ENCODE results near the gene ANKRD63. TPM values are rescaled to one million over a fixed set of nuclear protein-coding genes. Genes with fewer than 3 reads are reported as not detected.

ANKRD63 gene, protein sequence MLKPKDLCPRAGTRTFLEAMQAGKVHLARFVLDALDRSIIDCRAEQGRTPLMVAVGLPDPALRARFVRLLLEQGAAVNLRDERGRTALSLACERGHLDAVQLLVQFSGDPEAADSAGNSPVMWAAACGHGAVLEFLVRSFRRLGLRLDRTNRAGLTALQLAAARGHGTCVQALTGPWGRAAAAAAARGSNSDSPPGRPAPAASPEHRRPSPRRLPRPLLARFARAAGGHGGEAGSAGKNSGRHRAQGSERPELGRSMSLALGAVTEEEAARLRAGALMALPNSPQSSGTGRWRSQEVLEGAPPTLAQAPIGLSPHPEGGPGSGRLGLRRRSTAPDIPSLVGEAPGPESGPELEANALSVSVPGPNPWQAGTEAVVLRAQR
- total RNA-seq: not detected in 2 replicates

DNA sequence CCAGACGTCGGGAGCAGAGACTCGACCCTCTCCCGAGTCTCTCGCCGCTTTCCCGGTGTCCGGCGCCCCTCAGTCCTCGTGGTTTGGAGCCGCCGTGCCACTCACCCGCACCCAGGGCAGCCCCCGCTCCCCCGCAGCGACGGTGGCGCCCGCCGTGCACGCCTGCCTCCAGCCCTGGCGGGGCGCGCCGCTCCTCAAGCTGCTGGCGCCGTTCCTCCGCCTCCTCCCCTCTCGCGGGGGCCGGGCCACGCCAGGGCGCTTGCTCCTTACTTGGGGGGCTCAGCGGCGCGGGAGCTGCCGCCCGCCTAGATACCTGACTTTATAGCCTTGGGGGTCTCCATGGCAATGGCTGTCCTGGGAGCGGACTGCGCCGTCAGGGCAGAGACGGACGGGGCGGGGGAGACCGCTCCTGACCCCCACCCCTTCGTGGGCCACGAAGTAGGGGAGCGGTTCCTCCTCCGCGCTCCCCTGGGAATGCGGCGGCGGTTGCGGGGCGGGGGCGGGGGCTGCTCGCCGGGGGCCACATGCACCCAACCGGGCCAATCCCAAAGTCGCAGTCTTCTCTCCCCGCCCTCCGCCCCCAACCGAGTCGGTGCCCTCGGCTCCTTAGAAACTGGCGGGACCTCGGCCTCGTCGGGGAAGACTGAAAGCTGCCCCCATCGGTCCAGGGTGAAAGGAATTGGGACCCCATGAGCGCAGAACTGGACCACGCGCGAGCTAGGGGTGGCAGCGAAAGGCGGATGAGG is at the start of gene ANKRD63:
Gene ANKRD63, minus strand, starts transcription at position 196 of the 746 bp plus-strand sequence. CDS start 478 bp downstream, outside the sequence.

DNA sequence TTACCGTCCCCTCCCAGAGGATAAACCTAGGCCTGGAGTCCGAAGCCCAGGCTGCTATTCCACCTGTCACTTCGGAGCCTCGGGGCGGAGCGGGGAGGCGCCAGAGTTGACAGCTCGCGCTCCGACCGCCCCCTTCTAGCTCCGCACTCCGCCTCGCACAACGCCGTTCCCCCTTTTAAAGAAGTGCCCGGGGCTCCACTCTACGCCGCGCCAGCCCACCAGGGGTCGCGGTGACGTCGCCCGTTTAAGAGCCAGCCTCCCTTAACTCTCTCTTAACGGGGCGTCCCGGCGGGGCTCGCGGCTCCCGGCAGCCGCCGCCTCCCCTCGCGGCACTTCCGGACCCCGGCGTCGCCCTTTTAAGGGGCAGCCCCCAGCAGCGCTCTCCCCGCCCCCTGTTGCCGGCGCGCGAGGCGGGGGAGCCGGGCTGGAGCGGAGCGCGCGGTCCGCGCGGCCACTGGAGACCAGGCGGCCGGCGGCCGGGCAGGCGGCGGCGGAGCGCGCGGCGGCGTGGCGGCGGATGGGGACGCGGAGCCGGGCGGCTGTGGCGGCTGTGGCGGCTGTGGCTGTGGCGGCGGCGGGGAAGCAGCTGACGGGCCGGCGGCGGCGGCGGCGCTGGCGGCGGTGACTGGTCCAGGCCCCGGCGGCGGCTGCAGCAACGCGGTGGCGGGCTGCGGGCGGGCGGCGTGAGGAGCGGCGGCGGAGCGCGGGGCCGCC is 40.5 kb upstream of the ANKRD63 start, which contains the start of gene INAFM2:
Gene INAFM2, plus strand, starts transcription at position 454 of the 714 bp plus-strand sequence. CDS start 364 bp downstream, outside the sequence.

DNA sequence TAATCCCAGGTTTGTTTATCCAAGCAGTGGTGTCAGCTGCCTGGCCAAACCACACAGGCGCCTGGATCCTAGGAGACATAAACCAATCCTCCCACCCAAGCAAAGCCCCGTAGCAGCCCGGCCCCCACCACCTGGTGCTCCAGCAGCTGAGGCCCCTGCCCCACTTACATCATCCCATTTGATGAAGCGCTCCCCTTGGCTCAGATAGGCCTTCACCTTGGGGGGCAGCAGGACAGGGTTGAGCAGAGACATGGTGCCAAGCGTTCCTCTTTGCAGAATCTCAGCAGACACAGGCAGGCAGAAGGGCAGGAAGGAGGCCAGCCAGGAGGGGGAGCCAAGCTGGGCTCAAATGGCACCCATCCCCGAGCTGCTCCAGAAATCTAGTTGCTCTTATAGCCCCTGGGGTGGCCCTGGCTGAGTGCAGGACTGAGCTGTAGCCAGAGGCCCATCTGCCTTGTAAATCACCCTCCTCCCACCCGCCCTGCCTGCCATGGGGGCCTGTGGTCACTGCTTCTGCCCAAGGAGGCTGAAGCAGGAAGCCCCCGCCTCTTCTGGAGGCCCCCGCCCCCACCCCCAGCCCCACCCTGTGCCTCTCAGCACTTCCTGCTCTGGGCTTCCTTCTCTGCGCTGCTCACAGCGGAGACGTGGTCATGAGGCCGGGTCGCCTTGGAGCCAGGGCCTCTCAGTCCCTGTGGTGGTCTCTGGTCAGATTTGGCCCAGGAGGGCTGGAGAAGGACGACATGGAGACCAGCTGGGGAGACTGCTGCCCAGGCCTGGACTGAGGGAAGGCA is 24.8 kb upstream of the ANKRD63 start, which contains the start of gene PLCB2:
Gene PLCB2, minus strand, starts transcription at position 515 of the 791 bp plus-strand sequence. Its CDS starts 263 bp downstream, at position 252.

DNA sequence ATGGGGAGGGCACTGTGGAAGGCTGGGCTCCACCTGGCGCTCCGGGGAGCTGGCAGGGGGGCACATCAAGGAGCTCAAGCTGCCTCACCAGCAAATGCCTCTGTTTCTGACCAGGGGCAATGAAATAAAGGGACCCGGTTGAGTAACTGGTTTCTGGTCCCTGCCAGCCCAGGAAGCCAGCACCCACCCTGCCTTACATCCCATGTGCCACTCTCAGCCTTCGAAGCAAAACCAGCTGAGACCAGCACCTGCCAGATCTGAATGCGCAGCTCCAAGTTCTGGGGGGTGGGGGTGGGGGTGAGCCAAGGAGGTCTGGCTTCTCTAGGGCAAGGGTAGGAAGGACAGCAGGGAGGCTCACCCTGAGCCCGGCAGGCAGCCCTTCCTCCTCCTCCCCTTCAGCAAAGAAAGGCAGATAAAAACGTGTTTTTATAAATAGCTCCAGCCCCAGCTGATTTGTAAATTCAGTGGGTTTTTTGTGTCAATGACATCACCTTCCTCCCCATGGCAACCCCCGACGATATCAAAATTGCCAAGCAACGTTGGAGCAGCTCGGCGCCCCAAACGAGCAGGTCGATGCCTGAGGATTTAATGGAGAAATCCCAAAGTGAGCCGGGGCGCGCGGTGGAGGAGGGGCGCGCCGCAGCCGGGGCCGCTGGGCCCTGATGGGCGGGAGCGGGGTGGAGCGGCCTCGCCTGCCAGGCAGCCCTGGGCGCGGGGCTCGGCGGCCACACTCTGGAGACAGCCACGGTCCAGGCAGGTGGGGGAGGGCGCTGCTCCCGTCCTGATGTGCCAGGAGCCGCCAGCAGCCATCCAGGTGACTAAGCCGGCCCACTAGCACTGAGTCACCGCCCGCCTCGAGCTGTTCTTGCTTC is 44.1 kb downstream of the ANKRD63 start, which contains the start of gene PAK6:
Gene PAK6, plus strand, starts transcription at position 532 of the 872 bp plus-strand sequence. CDS start 25,723 bp downstream, outside the sequence.

Other genes starting within 250 kb of the ANKRD63 start
- gene SRP14, start 243.9 kb downstream of the ANKRD63 start, total RNA-seq: 240 and 262 TPM in 2 replicates
- 2.1 and 10.6 TPM in 2 replicates for gene BMF, start 174.2 kb downstream of the ANKRD63 start, total RNA-seq
- 0.43 and 1.4 TPM in 2 replicates for gene BUB1B, start 122.0 kb downstream of the ANKRD63 start, total RNA-seq
- gene PAK6, start 44.0 kb downstream of the ANKRD63 start, total RNA-seq: 0.12 TPM in 1 of 2 replicates, not detected in the other
- gene PLCB2, start 24.9 kb upstream of the ANKRD63 start, total RNA-seq: 0.09 and 0.23 TPM in 2 replicates
- gene INAFM2, start 40.6 kb upstream of the ANKRD63 start, total RNA-seq: 8.6 and 30.1 TPM in 2 replicates
- 0.09 and 1.6 TPM in 2 replicates for gene CCDC9B, start 57.9 kb upstream of the ANKRD63 start, total RNA-seq
- gene PHGR1, start 68.0 kb upstream of the ANKRD63 start, total RNA-seq: not detected in 2 replicates
- gene DISP2, start 75.2 kb upstream of the ANKRD63 start, total RNA-seq: 0.09 and 0.23 TPM in 2 replicates
- gene KNSTRN, start 99.7 kb upstream of the ANKRD63 start, total RNA-seq: 11.6 and 15.2 TPM in 2 replicates
- 32.2 and 36.8 TPM in 2 replicates for gene IVD, start 122.7 kb upstream of the ANKRD63 start, total RNA-seq
- gene BAHD1, start 157.9 kb upstream of the ANKRD63 start, total RNA-seq: 10.7 and 13.9 TPM in 2 replicates
- gene CHST14, start 187.9 kb upstream of the ANKRD63 start, total RNA-seq: 20.5 and 29.2 TPM in 2 replicates